GM21723 (cell line): ENCODE measurements around the gene CRP.
"Not testable (repeated sequence)": the region's sequence is repeated elsewhere in the genome, so short reads cannot be mapped to it uniquely, and the experiment has no call there.

Source experiments
- ATAC-seq: cut with Tn5 transposase; IDR thresholded peaks from one replicate; pipeline ENCODE4 v1.9.1; 2021; ENCODE audit warnings: mild to moderate bottlenecking, moderate library complexity; ENCODE audit not compliant: unreplicated experiment

CRP gene

GRCh38 chr1:159700312-159700711 lies 14.1 kb downstream of the CRP start:
- no peak for ATAC-seq

GRCh38 chr1:159699653-159700052 lies 14.7 kb downstream of the CRP start:
- no peak for ATAC-seq

- ATAC-seq = no peak
Observed at GRCh38 chr1:159699246-159699645, 15.1 kb downstream of the CRP start.

GRCh38 chr1:159687511-159687910 lies 26.9 kb downstream of the CRP start:
- no peak for ATAC-seq

- ATAC-seq = no peak
Observed at GRCh38 chr1:159686599-159687299, 27.6 kb downstream of the CRP start.

GRCh38 chr1:159678939-159679338 lies 35.5 kb downstream of the CRP start:
- ATAC-seq = no peak

GRCh38 chr1:159675046-159675445 lies 39.3 kb downstream of the CRP start:
- ATAC-seq = no peak

GRCh38 chr1:159672390-159672789 lies 42.0 kb downstream of the CRP start:
- ATAC-seq = not testable (repeated sequence)

GRCh38 chr1:159669338-159669737 lies 45.1 kb downstream of the CRP start:
- ATAC-seq = no peak

GRCh38 chr1:159668739-159669138 lies 45.6 kb downstream of the CRP start:
- no peak for ATAC-seq

GRCh38 chr1:159664247-159664646 lies 50.1 kb downstream of the CRP start:
- ATAC-seq = no peak

GRCh38 chr1:159663552-159663951 lies 50.8 kb downstream of the CRP start:
- ATAC-seq = no peak
